DMS153 treated with DMSO at 0.1 percent for 48 hours (cell line): ENCODE measurements around the gene SUGCT.
"Not testable (repeated sequence)": the region's sequence is repeated elsewhere in the genome, so short reads cannot be mapped to it uniquely, and the experiment has no call there.

Source experiments
- DNase-seq: peaks from one replicate; lab custom pipeline; 2025; ENCODE audit not compliant: unreplicated experiment; lab: John Stamatoyannopoulos, UW

The SUGCT gene

DNA sequence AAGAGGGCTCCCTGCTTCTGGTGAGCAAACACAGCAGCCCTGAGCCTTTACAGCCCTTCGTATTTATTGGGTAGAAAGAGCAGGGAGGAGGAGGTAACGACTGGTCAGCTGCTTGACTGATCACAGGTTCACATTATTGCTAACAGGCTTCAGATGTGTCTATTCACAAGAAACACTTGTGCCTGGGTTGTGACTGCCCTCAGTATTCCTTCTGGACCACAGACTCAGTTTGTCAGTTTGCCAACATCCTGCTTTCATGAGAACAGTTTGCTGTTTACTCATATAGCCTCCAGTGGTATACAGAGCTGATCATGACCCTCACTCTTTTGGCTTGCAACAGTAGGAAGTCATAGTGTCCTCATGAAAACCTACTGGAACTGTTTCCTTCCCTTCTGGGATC is 467.5 kb downstream of the SUGCT start:
- DNase-seq, result not testable (repeated sequence)

DNA sequence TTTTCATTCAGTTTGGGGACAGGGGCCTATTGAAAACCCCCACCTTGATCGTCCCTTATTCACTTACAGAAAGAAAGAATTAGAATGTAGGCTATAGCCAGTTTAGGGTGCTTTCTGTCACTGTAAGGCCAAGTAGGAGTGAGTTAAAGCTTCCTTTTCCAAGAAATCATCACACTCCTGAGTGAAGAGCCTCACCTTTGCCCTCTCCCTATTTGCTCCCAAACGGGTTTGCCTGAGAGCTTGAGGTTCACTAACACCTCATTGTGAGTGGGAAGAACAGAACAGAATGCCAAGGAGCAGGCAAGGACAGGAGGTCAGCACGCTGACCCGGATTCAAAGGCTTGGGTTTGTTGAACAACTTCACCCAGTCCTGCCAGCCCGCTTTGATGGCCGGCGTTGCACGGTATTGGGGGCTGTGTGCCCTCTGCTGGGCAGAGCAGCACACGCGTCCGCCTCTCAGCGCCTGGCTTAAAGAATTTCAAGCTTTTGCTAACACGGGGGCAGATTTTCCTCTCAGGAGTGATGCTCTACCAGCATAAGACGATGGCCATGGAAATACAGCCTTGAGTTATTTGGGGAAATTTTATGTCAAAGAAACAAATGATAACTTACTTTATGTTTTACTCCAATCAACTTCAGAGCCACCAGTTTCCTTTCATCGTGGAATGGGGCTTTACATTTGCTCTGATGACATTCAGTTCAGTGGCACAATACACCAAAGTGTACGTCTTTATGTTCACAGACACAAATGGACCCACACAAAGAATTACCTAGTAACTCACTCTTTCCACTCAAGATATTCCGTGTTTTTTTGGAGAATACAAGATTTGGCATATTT is 470.0 kb downstream of the SUGCT start:
- DNase-seq, result no peak

GRCh38 chr7:40608321-40609075 is 473.7 kb downstream of the SUGCT start:
- no peak for DNase-seq

DNA sequence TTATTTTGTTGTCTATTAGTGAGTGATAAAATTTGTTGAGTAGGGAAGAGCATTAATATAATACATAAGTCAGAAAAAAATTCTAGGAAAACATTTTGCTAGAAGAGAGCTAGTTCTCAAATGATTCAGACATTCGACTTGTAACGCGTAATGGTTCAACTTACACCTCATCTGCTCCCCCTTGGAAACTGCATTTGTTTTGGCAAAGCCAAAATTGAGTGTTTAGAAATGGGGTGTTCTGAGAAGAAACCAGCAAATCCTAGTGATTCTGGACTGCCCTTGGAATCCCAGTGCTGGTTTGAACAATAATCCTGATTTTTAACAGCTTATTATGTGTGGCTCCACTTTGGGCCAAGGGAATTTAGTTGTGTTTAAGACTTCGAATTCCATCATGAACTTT is 475.7 kb downstream of the SUGCT start:
- DNase-seq, result no peak

- no peak for DNase-seq
These were observed 476.5 kb downstream of the SUGCT start for GRCh38 chr7:40611095-40611871.

- no peak for DNase-seq
These were observed 477.5 kb downstream of the SUGCT start for GRCh38 chr7:40612298-40612697.

- no peak for DNase-seq
These were observed 484.8 kb downstream of the SUGCT start for GRCh38 chr7:40619647-40620046.

DNA sequence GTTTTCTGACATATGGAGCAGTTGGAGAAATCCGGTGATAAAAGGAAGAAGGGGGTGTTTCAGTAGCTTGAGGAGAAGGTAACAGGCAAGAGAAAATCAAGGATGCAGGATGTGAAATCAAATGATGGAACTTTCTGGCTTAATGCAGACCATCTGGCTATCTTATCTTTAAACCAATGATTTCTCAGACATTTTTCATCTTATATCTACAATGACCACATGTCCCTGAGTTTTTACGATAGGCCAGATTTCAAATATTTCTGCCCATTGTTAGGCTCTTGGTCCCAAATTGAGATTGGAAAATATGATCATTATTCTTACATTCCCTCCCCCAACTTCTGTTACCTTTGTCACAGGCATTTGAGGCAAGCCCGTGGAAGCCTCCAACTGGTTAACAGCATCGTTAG is 486.8 kb downstream of the SUGCT start:
- no peak for DNase-seq

DNA sequence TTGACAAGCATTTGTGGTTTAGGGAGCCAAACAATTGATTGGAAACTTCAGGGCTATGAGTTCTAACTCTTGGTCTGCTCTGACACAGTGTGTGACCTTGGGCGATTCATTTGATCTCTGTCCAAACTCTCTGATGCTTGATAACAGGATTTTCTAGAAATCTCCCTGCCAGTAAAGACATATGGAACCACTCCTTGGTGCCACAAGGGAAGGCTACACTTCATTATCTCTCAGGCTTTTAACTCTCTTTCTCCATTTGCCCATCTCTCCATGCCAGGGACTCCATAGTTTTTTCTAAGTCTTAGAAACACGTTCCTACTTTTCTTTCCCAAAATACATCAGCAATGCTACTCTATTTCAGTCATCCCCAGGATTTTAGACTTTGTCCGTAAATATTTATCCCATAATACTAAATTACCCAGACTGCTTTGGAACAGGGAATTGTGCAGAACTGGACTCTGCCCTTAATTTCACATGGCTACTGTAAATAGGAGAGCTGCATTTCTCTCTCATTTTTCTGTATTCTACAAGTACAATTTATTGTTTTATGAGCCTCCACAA is 488.2 kb downstream of the SUGCT start:
- no peak for DNase-seq

DNA sequence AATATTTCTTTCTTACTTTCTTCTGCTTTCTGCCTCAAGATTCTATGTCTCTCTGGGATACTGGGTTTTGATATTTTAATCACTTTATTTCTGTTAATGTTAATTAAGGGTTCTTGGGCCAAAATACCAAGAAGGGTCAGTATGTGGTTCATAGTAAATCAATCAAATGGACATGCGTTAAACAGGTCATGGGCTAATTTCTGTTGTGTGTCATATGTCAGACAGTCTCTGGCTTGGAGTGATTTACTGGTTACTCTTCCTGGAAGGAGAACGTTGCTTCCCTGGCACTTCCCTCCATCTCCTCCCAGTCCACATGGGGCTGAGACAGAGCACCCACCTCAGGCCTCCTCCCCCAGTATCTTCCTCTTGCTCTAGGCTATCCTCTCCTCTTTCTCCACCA is 489.1 kb downstream of the SUGCT start:
- no peak for DNase-seq

DNA sequence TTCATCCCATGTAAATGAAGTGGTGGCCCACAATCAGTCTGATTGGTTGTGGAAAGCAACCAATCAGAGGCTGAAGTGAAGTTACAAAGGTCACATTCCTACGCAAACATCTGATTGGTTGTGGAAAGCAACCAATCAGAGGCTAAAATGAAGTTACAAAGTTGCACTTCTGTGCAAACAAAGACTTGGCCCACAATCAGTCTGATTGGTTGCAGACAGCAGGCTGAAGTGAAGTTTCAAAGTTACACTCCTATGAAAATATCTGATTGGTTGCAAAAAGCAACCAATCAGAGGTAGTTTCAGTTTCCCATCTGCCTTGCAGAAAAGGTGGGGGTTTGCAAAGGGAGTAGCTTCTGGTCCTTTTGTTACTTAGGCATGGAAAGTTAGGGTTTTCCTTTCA is 492.6 kb downstream of the SUGCT start:
- not testable (repeated sequence) for DNase-seq

DNA sequence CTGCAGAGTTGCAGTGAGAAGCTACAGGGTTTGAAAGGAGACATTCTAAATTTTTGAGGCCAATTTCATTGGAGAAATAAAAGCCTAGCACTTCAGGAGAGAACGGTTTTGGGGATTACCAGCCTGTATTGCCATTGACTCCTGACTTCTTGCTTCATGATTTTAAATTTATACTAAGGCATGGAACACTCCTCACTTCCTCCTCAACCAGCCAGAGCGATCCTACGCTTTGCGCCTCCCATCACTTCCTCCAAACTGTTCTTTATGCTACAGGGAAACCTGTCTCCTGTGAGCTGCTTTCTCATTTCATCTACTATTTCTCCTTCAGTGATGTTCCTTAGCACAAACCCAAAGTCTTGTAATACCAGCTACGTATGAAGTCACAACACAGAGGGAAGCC is 495.1 kb downstream of the SUGCT start:
- no peak for DNase-seq

GRCh38 chr7:40634118-40634517 is 499.3 kb downstream of the SUGCT start:
- DNase-seq, result no peak

- DNase-seq, result no peak
These were observed 503.9 kb downstream of the SUGCT start for GRCh38 chr7:40638545-40639320.

- no peak for DNase-seq
These were observed 505.8 kb downstream of the SUGCT start for GRCh38 chr7:40640566-40640965.

GRCh38 chr7:40641701-40642100 is 506.9 kb downstream of the SUGCT start:
- no peak for DNase-seq

DNA sequence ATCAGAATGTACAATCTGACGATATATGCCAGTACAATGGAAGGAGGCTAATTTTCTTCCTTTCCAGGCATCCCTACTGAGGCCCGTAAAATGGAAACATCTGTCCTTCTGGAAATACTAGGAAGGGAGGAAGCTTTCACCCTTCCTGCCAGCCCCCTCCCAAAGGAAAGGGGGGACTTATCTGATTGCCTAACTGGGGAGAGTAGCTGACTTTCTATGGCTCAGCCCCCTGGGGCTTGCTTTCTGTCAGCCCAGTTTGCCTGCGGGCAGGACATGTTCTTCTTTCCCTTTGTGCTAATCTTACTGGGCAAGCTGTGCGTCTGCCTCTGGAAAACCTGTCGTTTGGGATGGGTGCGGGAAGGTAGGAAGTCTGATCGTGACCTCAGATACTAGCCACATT is 508.9 kb downstream of the SUGCT start:
- no peak for DNase-seq

GRCh38 chr7:40644454-40645188 is 509.8 kb downstream of the SUGCT start:
- no peak for DNase-seq

- DNase-seq, result no peak
These were observed 510.4 kb downstream of the SUGCT start for GRCh38 chr7:40645197-40645596.

DNA sequence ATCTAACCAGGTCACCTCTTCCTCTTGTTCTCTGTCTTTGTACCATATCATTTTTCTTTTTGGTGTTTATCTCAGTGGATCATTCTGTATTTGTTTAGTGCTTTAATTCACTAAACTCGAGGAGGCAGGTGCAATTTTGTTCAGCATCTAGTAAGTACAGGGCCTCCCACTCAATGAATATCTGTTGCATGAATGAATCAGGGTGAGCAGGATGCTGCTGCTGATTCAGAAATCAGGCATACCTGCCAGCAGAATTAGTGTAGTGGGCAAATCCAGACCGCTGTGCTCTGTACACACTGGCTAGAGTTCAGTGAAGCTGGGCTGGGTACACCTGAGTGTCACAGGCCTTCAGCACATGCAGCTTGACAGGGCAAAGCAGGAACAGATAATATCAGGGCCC is 511.9 kb downstream of the SUGCT start:
- no peak for DNase-seq
